Measurements from ENCODE around the gene NUTM1. TPM values are rescaled to one million over a fixed set of nuclear protein-coding genes. Genes with fewer than 3 reads are reported as not detected.

Gene NUTM1
- total and polyA plus RNA-seq, 12 donors = under 0.01 TPM; not detected in 11

- H3K27me3 ChIP-seq = no peaks in the 10 kb centered on the region
- DNase-seq (no peak), ATAC-seq (no peak)
- no peaks in the 10 kb centered on the region for H3K4me1 ChIP-seq
- intact Hi-C loops (cut with DNase I) = no loop called here
- 91 to 94% methylated on average over 1 of the region's 1 CpG for WGBS, 2 donors
- no peaks in the 10 kb centered on the region for H3K9me3 ChIP-seq
- TF ChIP-seq CTCF (IDR thresholded peaks at IDR 0.05) = no peak
- H3K36me3 ChIP-seq = peaks cover 0 to 88% (median 24%) of the 10 kb centered on the region in 9 donors
- no peak overlapping the region for H3K4me3 ChIP-seq
- no peak overlapping the region for H3K27ac ChIP-seq
Observed at GRCh38 chr15:34357653-34358052, 14.5 kb downstream of the NUTM1 start.

GRCh38 chr15:34358367-34358766 is 15.3 kb downstream of the NUTM1 start:
- intact Hi-C loops (cut with DNase I) = no loop called here
- Histone ChIP-seq H3K36me3 (peaks cover 0 to 95% (median 28%) of the 10 kb centered on the region in 9 donors), H3K4me1 (no peaks in the 10 kb centered on the region), H3K4me3 (no peak overlapping the region), H3K9me3 (no peaks in the 10 kb centered on the region), H3K27ac (no peak overlapping the region), H3K27me3 (no peaks in the 10 kb centered on the region)
- no peak for DNase-seq
- peak in 4 of 9 donors; percentile 11 to 15 (median 13) for TF ChIP-seq CTCF (IDR thresholded peaks at IDR 0.05)
- 69 to 75% methylated on average over 3 of the region's 3 CpGs for WGBS, 2 donors
- ATAC-seq = no peak

GRCh38 chr15:34358948-34359347 is 15.8 kb downstream of the NUTM1 start:
- ATAC-seq (no peak), DNase-seq (no peak)
- intact Hi-C loops (cut with DNase I) = no loop called here

GRCh38 chr15:34359416-34359815 is 16.3 kb downstream of the NUTM1 start:
- WGBS, 2 donors = 78 to 79% methylated on average over 3 of the region's 3 CpGs
- peaks cover 0 to under 1% (median 0%) of the 10 kb centered on the region in 9 donors for H3K4me1 ChIP-seq
- no peak overlapping the region for H3K27ac ChIP-seq
- ATAC-seq = no peak
- no peak for TF ChIP-seq CTCF (IDR thresholded peaks at IDR 0.05)
- H3K36me3 ChIP-seq = peaks cover 0 to 98% (median 28%) of the 10 kb centered on the region in 9 donors
- DNase-seq = no peak
- H3K27me3 ChIP-seq = no peaks in the 10 kb centered on the region
- no peak overlapping the region for H3K4me3 ChIP-seq
- H3K9me3 ChIP-seq = no peaks in the 10 kb centered on the region
- intact Hi-C loops (cut with DNase I) = no loop called here

More at GRCh38 chr15:34358948-34359347, 15.8 kb downstream of the NUTM1 start:
- peaks cover 0 to 100% (median 28%) of the 10 kb centered on the region in 9 donors for H3K36me3 ChIP-seq
- no peak for TF ChIP-seq CTCF (IDR thresholded peaks at IDR 0.05)
- H3K27me3 ChIP-seq = no peaks in the 10 kb centered on the region
- H3K9me3 ChIP-seq = no peaks in the 10 kb centered on the region
- H3K4me1 ChIP-seq = no peaks in the 10 kb centered on the region
- WGBS, 2 donors = 93 to 95% methylated on average over 4 of the region's 4 CpGs
- H3K4me3 ChIP-seq = no peak overlapping the region
- no peak overlapping the region for H3K27ac ChIP-seq

Measured in heart right ventricle (tissue), 16 donors.